Measurements from ENCODE around the gene ZBTB42.

The ZBTB42 gene

GRCh38 chr14:104769324-104770071 is 31.4 kb upstream of the ZBTB42 start:
- DNase-seq (ENCODE audit: low spot score), result no peak

- no peak for DNase-seq (ENCODE audit: low spot score)
These were observed 30.8 kb upstream of the ZBTB42 start for GRCh38 chr14:104770072-104770579.

GRCh38 chr14:104770851-104771272 is 30.0 kb upstream of the ZBTB42 start:
- DNase-seq (ENCODE audit: low spot score), result peak; percentile 29

GRCh38 chr14:104771374-104771773 is 29.5 kb upstream of the ZBTB42 start:
- no peak for DNase-seq (ENCODE audit: low spot score)

- DNase-seq (ENCODE audit: low spot score), result no peak
These were observed 28.8 kb upstream of the ZBTB42 start for GRCh38 chr14:104771918-104772706.

- DNase-seq (ENCODE audit: low spot score), result no peak
These were observed 28.0 kb upstream of the ZBTB42 start for GRCh38 chr14:104772707-104773504.

DNA sequence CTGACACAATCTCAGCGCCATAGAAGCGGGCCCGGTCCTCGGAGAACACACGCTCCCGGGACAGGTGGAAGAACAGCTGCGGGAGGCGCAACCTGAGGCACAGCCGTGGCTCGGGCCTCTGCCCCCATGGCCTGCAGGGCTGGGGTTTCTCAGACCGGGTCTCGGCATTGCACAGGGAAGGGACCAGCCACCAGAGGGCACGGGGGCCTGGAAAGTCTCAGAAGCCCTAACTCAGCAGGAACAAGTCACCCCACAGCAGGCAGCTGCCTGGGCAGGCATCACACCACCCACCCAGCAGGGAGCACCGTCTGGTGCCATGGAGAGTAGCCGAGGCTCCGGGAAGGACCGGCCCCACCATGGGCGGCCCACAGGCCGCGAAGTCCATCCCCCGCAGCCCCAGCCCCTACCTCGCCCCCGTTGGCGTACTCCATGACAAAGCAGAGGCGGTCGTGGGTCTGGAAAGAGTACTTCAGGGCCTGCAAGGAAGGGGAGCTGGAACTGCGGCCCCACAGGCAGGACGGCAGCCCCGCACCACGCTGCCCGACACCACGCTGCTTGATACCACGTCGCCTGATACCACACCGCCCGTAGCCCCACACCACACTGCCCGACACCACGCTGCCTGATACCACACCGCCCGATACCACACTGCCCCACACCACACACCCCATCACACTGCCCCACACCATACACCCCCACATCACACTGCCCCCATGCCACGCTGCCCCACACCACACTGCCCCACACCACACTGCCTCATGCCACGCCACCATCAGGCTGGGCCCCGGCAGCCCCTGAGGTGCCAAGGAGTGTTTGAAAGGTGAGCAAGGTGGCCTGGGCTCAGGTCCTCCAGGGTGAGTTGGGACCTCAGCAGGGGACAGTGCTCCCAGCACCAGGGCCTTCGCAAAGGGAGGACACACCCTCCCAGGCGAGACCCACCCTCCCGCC is 27.1 kb upstream of the ZBTB42 start:
- DNase-seq (ENCODE audit: low spot score), result no peak

DNA sequence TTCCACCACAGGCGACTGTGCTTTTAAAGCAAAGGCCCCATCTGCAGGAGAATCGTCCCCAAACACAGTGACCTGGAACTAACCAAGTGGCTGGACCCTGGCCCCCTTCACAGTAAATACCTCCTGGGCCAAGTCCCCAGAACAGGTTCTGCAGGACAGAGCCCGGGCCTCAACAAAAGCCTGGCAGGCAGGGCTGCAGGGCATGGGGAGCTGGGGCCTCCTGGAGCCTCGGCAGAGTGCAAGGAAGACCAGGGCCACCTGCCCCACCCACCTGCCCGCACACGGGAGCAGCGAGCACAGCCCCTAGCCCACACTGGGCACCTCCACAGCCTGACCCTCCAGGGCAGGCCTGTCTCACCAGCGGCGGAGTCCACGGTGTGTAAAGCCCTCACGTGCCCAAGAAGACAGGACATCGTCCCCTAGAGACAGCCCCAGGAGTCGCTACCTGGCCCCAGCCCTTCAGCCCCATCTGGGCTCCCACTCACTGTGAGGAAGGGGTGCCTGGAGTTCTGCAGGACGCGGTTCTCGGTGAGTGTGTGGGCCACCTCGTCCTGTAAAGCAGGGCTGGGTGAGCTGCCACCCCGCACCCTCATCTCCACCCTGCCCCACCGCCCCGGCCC is 26.3 kb upstream of the ZBTB42 start:
- no peak for DNase-seq (ENCODE audit: low spot score)

- no peak for DNase-seq (ENCODE audit: low spot score)
These were observed 25.8 kb upstream of the ZBTB42 start for GRCh38 chr14:104775073-104775489.

- DNase-seq (ENCODE audit: low spot score), result no peak
These were observed 24.4 kb upstream of the ZBTB42 start for GRCh38 chr14:104776481-104776880.

DNA sequence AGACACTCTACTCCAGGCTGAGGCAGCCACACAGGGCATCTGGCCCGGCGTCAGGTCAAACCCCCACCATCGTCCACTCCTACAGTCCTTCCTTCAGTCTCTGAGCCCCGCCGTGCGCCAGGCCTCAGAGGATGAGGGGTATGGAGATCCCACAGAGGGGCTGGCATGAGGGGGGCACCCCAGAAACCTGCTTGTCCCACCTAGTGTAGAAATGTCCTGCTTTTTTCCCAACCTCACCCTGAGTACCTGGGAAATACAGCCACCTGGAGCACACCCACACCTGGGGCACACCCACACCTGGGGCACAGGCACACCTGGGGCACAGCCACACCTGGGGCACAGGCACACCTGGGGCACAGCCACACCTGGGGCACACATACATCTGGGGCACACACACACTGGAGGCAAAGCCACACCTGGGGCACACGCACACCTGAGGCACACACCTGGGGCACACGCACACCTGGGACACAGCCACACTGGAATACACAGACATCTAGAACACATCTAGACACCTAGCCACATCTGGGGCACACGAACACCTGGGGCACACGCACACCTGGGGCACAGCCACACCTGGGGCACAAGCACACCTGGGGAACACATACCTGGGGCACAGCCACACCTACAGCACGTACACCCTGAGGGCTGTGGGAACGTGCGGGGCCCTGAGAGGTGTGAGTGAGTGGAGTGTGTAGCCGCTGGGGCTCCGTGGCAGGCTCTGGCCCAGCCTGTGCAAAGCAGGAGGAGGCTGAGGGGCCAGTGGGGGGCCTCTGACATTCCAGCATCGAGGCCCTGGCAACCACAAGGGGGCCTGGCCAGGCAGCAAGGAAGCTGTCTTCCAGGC is 23.7 kb upstream of the ZBTB42 start:
- no peak for DNase-seq (ENCODE audit: low spot score)

- DNase-seq (ENCODE audit: low spot score), result no peak
These were observed 23.1 kb upstream of the ZBTB42 start for GRCh38 chr14:104777808-104778249.

GRCh38 chr14:104778694-104779331 is 22.1 kb upstream of the ZBTB42 start:
- no peak for DNase-seq (ENCODE audit: low spot score)

- DNase-seq (ENCODE audit: low spot score), result no peak
These were observed 21.0 kb upstream of the ZBTB42 start for GRCh38 chr14:104779776-104780512.

GRCh38 chr14:104780513-104781030 is 20.3 kb upstream of the ZBTB42 start:
- DNase-seq (ENCODE audit: low spot score), result no peak

- DNase-seq (ENCODE audit: low spot score), result no peak
These were observed 19.4 kb upstream of the ZBTB42 start for GRCh38 chr14:104781271-104782077.

DNA sequence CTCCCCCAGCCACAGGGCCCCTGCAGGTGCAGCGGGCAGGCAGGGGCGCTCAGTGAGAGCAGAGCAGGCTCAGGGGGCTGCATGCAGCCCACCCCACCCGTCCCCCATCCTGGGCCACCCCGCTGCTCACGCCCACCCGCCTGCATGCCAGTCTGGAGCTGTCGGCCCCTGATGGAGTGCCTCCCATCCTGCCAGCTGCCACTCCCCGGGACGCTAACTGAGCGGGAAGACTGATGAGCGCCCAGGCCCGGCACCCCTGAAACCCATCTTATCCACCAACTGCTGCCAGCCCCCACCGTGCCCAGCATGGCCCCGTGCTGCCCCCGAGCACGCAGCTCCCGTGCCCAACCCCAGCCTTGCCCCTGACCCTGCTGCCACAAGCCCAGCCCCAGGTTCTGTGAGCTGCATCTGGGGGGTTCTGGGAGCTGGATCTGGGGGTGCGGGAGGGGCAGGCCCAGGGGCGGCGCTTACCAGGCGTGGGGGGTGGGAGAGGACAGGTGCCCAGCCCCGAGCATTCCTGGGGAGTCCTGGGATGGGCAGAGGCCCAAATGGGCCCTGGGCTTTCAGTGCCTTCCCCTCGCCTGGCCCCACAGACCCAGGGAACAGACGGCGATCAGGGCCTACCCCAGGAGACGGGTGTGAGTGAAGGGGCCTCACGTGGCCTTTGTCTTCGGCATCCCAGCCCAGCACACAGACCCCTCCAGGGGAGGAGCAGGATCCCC is 18.7 kb upstream of the ZBTB42 start:
- DNase-seq (ENCODE audit: low spot score), result no peak
